Tibial artery (tissue), 4 donors: ENCODE data around the gene RGR.

Experiments used
- DNase-seq, 2 donors: peaks; one replicate each; pipeline ENCODE4 v3.0.0-alpha.2; 2019
- H3K27ac ChIP-seq, 2 donors: fragments of 200-600 bp; sonication (generic) in 1 of 2; 1 replicate in 1 of 2; 2 replicates in 1 of 2; pipeline ENCODE4 v1.5.1; 2018 to 2019; ENCODE audit warnings: mild to moderate bottlenecking in 1 of 2
- H3K27me3 ChIP-seq, 2 donors: fragments of 200-600 bp; sonication (generic) in 1 of 2; one replicate each; pipeline versions ENCODE4 v1.5.1 to v1.6.0; 2016 to 2019
- H3K36me3 ChIP-seq, 3 donors: fragments of 200-600 bp; sonication (generic) in 2 of 3; one replicate each; pipeline ENCODE4 v1.5.1; 2016 to 2019; ENCODE audit warnings: mild to moderate bottlenecking in 2 of 3
- H3K4me1 ChIP-seq, 4 donors: fragments of 200-600 bp; sonication (generic) in 2 of 4; 1 replicate in 3 of 4; 2 replicates in 1 of 4; pipeline ENCODE4 v1.5.1; 2016 to 2019
- H3K4me3 ChIP-seq, 2 donors: fragments of 200-600 bp; sonication (generic) in 1 of 2; 1 replicate in 1 of 2; 2 replicates in 1 of 2; pipeline ENCODE4 v1.5.1; 2018 to 2019; ENCODE audit warnings: mild to moderate bottlenecking in 2 of 2
- H3K9me3 ChIP-seq, 3 donors: fragments of 200-600 bp; sonication (generic) in 1 of 3; one replicate each; pipeline ENCODE4 v1.5.1; 2016 to 2019
- intact Hi-C: fragments of 100-400 bp; cut with DNase I; formaldehyde crosslinking; loops from one replicate; pipeline ENCODE4 v1.15.0; 2023; ENCODE audit warnings: low total_unique reads
- TF ChIP-seq, protein P1 (sequence below), 2 experiments: fragments of 200-600 bp in 1 of 2; fragments of 450-650 bp in 1 of 2; IDR thresholded peaks; one replicate each; pipeline ENCODE4 v1.5.1; 2017 to 2019; ENCODE audit warnings: antibody characterized with exemption in 2 of 2, mild to moderate bottlenecking in 1 of 2, moderate library complexity in 1 of 2

RGR gene

DNA sequence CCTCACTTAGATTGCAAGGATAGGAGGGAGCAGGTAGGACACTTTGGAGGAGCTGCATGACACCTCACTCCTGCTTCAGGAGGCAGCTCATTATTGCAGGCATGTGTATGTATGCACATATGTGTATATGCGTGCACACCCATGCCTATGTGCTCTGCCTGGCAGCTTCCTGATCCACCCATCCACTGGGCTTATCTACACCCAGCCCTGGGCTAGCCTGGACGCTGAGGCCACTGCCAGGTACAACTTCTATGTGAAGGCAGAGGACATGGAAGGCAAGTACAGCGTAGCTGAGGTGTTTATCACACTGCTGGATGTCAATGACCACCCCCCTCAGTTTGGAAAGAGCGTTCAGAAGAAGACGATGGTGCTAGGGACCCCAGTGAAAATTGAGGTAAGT, 32.8 kb upstream of the RGR start:
- H3K27me3 ChIP-seq = peaks cover 0 to 13% of the 10 kb centered on the region in 2 donors
- no peak overlapping the region for H3K4me3 ChIP-seq
- TF ChIP-seq, protein P1, sequence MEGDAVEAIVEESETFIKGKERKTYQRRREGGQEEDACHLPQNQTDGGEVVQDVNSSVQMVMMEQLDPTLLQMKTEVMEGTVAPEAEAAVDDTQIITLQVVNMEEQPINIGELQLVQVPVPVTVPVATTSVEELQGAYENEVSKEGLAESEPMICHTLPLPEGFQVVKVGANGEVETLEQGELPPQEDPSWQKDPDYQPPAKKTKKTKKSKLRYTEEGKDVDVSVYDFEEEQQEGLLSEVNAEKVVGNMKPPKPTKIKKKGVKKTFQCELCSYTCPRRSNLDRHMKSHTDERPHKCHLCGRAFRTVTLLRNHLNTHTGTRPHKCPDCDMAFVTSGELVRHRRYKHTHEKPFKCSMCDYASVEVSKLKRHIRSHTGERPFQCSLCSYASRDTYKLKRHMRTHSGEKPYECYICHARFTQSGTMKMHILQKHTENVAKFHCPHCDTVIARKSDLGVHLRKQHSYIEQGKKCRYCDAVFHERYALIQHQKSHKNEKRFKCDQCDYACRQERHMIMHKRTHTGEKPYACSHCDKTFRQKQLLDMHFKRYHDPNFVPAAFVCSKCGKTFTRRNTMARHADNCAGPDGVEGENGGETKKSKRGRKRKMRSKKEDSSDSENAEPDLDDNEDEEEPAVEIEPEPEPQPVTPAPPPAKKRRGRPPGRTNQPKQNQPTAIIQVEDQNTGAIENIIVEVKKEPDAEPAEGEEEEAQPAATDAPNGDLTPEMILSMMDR (IDR thresholded peaks at IDR 0.05) = no peak
- H3K9me3 ChIP-seq = no peaks in the 10 kb centered on the region
- H3K27ac ChIP-seq = no peak overlapping the region
- H3K36me3 ChIP-seq = no peaks in the 10 kb centered on the region
- intact Hi-C loops = no loop called here
- H3K4me1 ChIP-seq = no peaks in the 10 kb centered on the region
- peak in 1 of 2 donors; percentile 25 for DNase-seq

DNA sequence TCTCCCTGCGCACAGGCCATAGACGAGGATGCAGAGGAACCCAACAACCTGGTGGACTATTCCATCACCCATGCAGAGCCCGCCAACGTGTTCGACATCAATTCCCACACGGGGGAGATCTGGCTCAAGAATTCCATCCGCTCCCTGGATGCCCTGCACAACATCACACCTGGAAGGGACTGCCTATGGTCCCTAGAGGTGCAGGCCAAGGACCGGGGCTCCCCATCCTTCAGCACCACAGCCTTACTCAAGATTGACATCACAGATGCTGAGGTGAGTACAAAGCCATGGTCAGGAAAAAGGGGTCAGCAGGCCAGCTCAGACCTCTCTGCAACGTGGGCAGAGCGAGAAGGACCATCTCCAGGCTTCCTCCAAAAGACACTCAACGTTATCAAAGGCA, 31.8 kb upstream of the RGR start:
- Histone ChIP-seq H3K4me3 (no peak overlapping the region), H3K4me1 (no peaks in the 10 kb centered on the region), H3K9me3 (no peaks in the 10 kb centered on the region), H3K36me3 (no peaks in the 10 kb centered on the region), H3K27me3 (peaks cover 0 to 13% of the 10 kb centered on the region in 2 donors), H3K27ac (no peak overlapping the region)
- intact Hi-C loops = no loop called here
- DNase-seq = peak in 1 of 2 donors; percentile 27
- TF ChIP-seq, protein P1 (IDR thresholded peaks at IDR 0.05) = no peak

DNA sequence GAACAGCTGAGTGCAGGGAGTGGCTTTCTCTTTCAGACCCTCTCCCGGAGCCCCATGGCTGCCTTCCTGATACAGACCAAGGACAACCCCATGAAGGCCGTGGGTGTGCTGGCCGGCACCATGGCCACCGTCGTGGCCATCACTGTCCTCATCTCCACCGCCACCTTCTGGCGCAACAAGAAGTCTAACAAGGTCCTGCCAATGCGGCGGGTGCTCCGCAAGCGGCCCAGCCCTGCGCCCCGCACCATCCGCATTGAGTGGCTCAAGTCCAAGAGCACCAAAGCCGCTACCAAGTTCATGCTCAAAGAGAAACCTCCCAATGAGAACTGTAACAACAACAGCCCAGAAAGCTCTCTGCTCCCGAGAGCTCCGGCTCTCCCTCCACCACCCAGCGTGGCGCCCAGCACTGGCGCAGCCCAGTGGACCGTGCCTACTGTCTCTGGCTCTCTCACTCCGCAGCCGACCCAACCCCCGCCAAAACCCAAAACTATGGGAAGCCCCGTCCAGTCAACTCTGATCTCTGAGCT, 30.7 kb upstream of the RGR start:
- TF ChIP-seq, protein P1 (IDR thresholded peaks at IDR 0.05) = no peak
- intact Hi-C loops = no loop called here
- peak in 1 of 2 donors; percentile 57 for DNase-seq
- Histone ChIP-seq H3K36me3 (no peaks in the 10 kb centered on the region), H3K27me3 (peaks cover 0 to 11% of the 10 kb centered on the region in 2 donors), H3K27ac (no peak overlapping the region), H3K4me1 (no peaks in the 10 kb centered on the region), H3K9me3 (no peaks in the 10 kb centered on the region), H3K4me3 (no peak overlapping the region)

DNA sequence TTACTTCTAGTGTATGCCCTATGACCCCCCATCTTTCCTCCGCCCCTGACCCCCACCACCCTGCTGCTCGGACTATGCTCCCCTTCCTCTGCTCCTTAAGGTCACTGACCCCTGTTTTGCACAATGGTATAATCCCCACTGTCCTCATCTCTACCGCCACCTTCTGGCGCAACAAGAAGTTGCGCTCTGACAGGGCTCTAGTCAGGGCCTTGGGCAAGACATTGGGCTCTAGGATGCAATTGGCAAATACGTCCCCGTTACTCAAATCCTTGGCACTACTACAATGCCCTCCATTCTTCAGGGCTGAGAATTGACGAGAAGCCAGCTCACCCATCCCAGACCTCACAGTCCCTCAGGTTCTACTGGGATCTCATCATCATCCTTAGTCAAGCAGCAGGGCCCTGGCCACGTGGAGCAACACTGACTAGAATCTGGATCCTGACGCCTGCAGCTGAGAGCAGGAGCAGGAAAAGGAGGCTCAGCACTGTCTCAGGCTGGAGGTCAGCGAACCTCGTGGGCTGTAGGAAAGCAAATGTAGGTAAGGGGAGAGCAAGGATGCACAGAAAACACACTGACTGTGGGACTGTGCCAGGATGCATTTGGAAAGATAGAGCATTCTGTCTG, 30.1 kb upstream of the RGR start:
- TF ChIP-seq, protein P1 (IDR thresholded peaks at IDR 0.05) = no peak
- peak in 1 of 2 donors; percentile 15 for DNase-seq
- Histone ChIP-seq H3K36me3 (no peaks in the 10 kb centered on the region), H3K4me3 (no peak overlapping the region), H3K27ac (no peak overlapping the region), H3K27me3 (peaks cover 0 to 11% of the 10 kb centered on the region in 2 donors), H3K4me1 (no peaks in the 10 kb centered on the region), H3K9me3 (no peaks in the 10 kb centered on the region)
- intact Hi-C loops = no loop called here

DNA sequence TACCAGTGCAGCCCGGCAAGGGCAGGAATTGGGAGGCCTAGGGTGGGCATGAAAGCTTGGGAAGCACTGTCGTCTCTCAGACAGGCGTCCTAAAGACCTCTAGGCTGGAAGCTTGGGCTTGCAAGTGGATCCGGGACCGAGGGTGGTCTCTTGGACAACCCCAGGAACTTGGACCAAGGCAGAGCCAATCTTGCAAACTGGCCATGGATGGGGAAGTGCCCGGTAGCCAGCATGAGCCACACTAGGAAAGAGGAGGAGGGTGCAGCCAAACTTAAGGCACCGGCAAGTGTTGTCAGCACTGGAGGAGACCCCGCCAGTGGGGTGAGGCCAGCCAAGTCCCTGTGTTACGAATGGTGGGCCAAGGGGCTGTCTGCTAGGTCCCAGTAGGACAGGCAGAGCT, 28.0 kb upstream of the RGR start:
- Histone ChIP-seq H3K4me3 (no peak overlapping the region), H3K9me3 (no peaks in the 10 kb centered on the region), H3K27ac (no peak overlapping the region), H3K27me3 (peaks cover 0 to 18% of the 10 kb centered on the region in 2 donors), H3K36me3 (no peaks in the 10 kb centered on the region), H3K4me1 (no peaks in the 10 kb centered on the region)
- TF ChIP-seq, protein P1 (IDR thresholded peaks at IDR 0.05) = no peak
- intact Hi-C loops = no loop called here
- peak in 1 of 2 donors; percentile 47 for DNase-seq
